BLaER1 (cell line): Measurements from ENCODE around the gene QSOX2.
A peak's percentile ranks its signal among the peaks of the same experiment; 100 is the strongest.

Experiments
- H3K27ac ChIP-seq: shearing (Covaris generic); formaldehyde crosslinking; 2 replicates; pipeline ENCODE4 v1.8.1; 2022
- H3K27me3 ChIP-seq: shearing (Covaris generic); formaldehyde crosslinking; 2 replicates; pipeline ENCODE4 v1.8.1; 2022
- H3K36me3 ChIP-seq: shearing (Covaris generic); formaldehyde crosslinking; 2 replicates; pipeline ENCODE4 v1.8.1; 2022
- H3K4me1 ChIP-seq: shearing (Covaris generic); formaldehyde crosslinking; 2 replicates; pipeline ENCODE4 v1.8.1; 2022
- H3K4me2 ChIP-seq: shearing (Covaris generic); formaldehyde crosslinking; 2 replicates; pipeline ENCODE4 v1.8.1; 2022
- H3K4me3 ChIP-seq: shearing (Covaris generic); formaldehyde crosslinking; 2 replicates; pipeline ENCODE4 v1.8.1; 2022
- H3K9ac ChIP-seq: shearing (Covaris generic); formaldehyde crosslinking; 2 replicates; pipeline ENCODE4 v1.8.1; 2022
- H3K9me3 ChIP-seq: shearing (Covaris generic); formaldehyde crosslinking; 2 replicates; pipeline ENCODE4 v1.8.1; 2022
- H4K20me1 ChIP-seq: shearing (Covaris generic); formaldehyde crosslinking; 2 replicates; pipeline ENCODE4 v1.8.1; 2022
- Cebpa-rat ChIP-seq: shearing (Covaris generic); IDR thresholded peaks from 2 replicates; pipeline ENCODE4 v1.8.1; 2022

The QSOX2 gene

GRCh38 chr9:136223871-136224640 is 21.6 kb downstream of the QSOX2 start:
- Histone ChIP-seq H3K36me3 (peaks cover 27% of the 10 kb centered on the region), H3K27ac (peak overlapping the region; percentile 90), H3K9me3 (no peaks in the 10 kb centered on the region), H3K4me2 (peak overlapping the region; percentile 94), H3K4me1 (peaks cover 100% of the 10 kb centered on the region), H3K4me3 (peak overlapping the region; percentile 65), H3K9ac (peak overlapping the region; percentile 79), H3K27me3 (no peaks in the 10 kb centered on the region), H4K20me1 (peaks cover 71% of the 10 kb centered on the region)
- TF ChIP-seq Cebpa-rat, result no peak

GRCh38 chr9:136222906-136223285 is 22.7 kb downstream of the QSOX2 start:
- TF ChIP-seq Cebpa-rat, result no peak
- Histone ChIP-seq H3K4me2 (peak overlapping the region; percentile 94), H3K4me3 (peak overlapping the region; percentile 65), H3K9ac (peak overlapping the region; percentile 79), H4K20me1 (peaks cover 71% of the 10 kb centered on the region), H3K9me3 (no peaks in the 10 kb centered on the region), H3K4me1 (peaks cover 100% of the 10 kb centered on the region), H3K27me3 (no peaks in the 10 kb centered on the region), H3K27ac (peak overlapping the region; percentile 90), H3K36me3 (peaks cover 35% of the 10 kb centered on the region)

GRCh38 chr9:136222166-136222905 is 23.3 kb downstream of the QSOX2 start:
- no peaks in the 10 kb centered on the region for H3K27me3 ChIP-seq
- peaks cover 71% of the 10 kb centered on the region for H4K20me1 ChIP-seq
- no peak for TF ChIP-seq Cebpa-rat
- H3K4me1 ChIP-seq, result peaks cover 100% of the 10 kb centered on the region
- H3K9me3 ChIP-seq, result no peaks in the 10 kb centered on the region
- H3K36me3 ChIP-seq, result peaks cover 41% of the 10 kb centered on the region
- peak overlapping the region; percentile 65; the same call in 1 of the 2 replicates for H3K9ac ChIP-seq
- peak overlapping the region; percentile 94 for H3K4me2 ChIP-seq
- peak overlapping the region; percentile 81 for H3K27ac ChIP-seq
- H3K4me3 ChIP-seq, result peak overlapping the region; percentile 65; the same call in 1 of the 2 replicates

- Histone ChIP-seq H3K27me3 (no peaks in the 10 kb centered on the region), H3K9me3 (no peaks in the 10 kb centered on the region), H3K36me3 (peaks cover 53% of the 10 kb centered on the region), H3K4me2 (peak overlapping the region; percentile 94), H3K4me1 (peaks cover 100% of the 10 kb centered on the region), H4K20me1 (peaks cover 75% of the 10 kb centered on the region), H3K4me3 (0 out of 2 replicates have a peak overlapping the region, but pooled peaks have one; percentile 18), H3K27ac (peak overlapping the region; percentile 81), H3K9ac (peak overlapping the region; percentile 61; the same call in 1 of the 2 replicates)
- TF ChIP-seq Cebpa-rat, result no peak
Measured at GRCh38 chr9:136220017-136220729, 25.4 kb downstream of the QSOX2 start.

DNA sequence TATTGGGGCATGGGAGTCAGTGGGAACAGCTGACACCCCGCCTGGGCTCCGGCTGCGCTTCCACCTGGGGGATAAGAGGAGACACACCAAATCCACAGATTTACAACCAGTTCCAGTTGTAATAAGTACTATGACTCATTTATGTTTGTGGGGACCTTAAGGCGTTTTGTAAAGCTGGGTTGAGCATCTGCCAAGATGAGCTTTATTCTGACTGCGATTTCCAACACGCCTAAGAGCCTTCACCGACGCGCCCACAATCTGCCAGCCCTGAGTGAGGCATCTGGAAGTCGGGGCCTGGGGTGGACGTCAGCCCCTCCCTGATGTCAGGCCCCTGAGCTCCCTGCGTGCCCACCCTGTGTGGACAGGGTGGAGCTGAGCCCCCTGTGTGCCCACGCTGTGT is 26.3 kb downstream of the QSOX2 start:
- peaks cover 84% of the 10 kb centered on the region for H4K20me1 ChIP-seq
- peak overlapping the region; percentile 81; the same call in 1 of the 2 replicates for H3K27ac ChIP-seq

GRCh38 chr9:136218673-136219072 is 26.9 kb downstream of the QSOX2 start:
- no peaks in the 10 kb centered on the region for H3K27me3 ChIP-seq
- H3K4me1 ChIP-seq, result peaks cover 94% of the 10 kb centered on the region
- peak overlapping the region; percentile 81 for H3K27ac ChIP-seq
- peaks cover 68% of the 10 kb centered on the region for H3K36me3 ChIP-seq
- peak overlapping the region; percentile 94 for H3K4me2 ChIP-seq
- peaks cover 90% of the 10 kb centered on the region for H4K20me1 ChIP-seq
- no peak for TF ChIP-seq Cebpa-rat
- peak overlapping the region; percentile 61 for H3K9ac ChIP-seq
- H3K4me3 ChIP-seq, result 0 out of 2 replicates have a peak overlapping the region, but pooled peaks have one; percentile 1
- peaks cover 9% of the 10 kb centered on the region for H3K9me3 ChIP-seq

More for the DNA sequence above, 26.3 kb downstream of the QSOX2 start:
- Histone ChIP-seq H3K9me3 (peaks cover 3% of the 10 kb centered on the region), H3K9ac (peak overlapping the region; percentile 61), H3K36me3 (peaks cover 62% of the 10 kb centered on the region), H3K4me2 (peak overlapping the region; percentile 94), H3K4me1 (peaks cover 100% of the 10 kb centered on the region), H3K4me3 (0 out of 2 replicates have a peak overlapping the region, but pooled peaks have one; percentile 1), H3K27me3 (no peaks in the 10 kb centered on the region)
- TF ChIP-seq Cebpa-rat, result no peak

DNA sequence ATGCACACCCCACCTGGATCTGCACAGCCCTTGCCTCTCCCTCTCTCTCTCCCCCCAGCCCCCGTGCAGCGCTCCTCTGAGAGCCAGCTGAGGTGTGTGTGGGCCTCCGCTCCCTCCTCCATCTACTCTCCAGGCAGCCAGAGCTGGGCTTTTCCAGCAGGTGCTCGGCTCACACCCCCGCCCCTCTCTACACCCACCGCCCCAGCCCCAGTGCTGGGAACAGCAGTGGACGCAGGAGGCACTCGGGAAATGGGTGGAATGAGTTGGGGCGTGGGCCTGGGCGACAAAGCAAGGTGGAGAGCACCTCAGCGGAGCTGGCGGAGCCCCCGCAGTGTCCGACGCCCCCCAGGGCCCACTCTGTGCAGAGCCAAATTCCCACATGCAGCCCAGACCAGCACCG is 27.3 kb downstream of the QSOX2 start:
- TF ChIP-seq Cebpa-rat, result no peak
- peak overlapping the region; percentile 61 for H3K9ac ChIP-seq
- peaks cover 10% of the 10 kb centered on the region for H3K9me3 ChIP-seq
- no peaks in the 10 kb centered on the region for H3K27me3 ChIP-seq
- peak overlapping the region; percentile 81 for H3K27ac ChIP-seq
- H4K20me1 ChIP-seq, result peaks cover 94% of the 10 kb centered on the region
- peak overlapping the region; percentile 1; the same call in 1 of the 2 replicates for H3K4me3 ChIP-seq
- peak overlapping the region; percentile 94 for H3K4me2 ChIP-seq
- peaks cover 90% of the 10 kb centered on the region for H3K4me1 ChIP-seq
- H3K36me3 ChIP-seq, result peaks cover 72% of the 10 kb centered on the region

DNA sequence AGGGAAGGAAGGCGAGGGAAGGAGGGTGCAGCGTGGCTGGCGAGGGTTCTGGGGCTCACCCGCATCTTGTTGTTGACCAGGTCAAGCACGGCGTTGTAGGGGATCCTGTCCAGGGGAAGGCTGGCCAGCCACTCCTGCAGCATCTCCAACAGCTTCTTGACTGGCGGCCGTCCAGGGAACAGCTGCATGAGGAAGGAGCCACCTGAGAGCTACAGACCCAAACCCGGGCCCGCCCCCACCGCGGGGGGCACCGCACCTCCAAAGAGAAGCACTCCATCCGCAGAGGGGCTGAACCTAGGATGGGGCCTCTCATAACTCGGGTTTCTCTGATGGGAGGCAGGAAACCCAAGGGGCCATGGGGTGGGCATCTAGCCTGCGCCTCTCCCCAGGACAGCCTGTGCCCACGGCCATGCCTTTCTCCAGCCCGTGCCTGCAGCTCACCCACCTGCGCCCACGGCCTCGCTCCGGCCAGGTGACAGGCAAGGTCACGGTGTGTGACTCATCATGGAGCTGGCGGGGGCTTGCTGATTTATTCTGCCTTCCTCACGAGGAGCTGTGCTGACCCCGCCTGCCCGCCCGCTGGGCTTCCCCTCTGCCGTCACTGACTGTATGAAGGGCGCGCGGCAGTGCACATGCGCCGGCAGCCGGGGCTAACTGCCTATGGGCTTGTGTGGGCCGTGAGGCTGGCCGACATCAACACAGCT is 28.9 kb downstream of the QSOX2 start:
- TF ChIP-seq Cebpa-rat, result no peak
- Histone ChIP-seq H3K36me3 (peaks cover 83% of the 10 kb centered on the region), H3K4me1 (peaks cover 89% of the 10 kb centered on the region)

DNA sequence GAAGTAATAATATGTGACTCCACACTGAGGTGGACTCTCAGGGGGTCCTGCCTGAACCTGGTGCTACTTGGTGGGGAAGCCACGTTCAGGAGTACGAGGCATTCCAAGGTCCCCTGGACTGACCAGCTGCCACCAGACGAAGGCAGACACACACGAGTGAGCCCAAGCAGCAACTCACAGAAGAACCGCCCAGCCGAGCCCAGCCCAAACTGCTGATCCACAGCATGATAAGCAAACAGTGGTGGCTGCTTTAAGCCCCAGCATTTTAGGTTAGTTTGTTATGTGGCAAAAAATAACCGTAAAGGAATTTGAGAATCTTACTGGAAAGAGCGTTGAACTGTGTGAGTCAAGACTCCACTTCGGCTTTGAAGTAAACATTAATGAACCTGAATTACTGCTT is 31.9 kb downstream of the QSOX2 start:
- H3K4me2 ChIP-seq, result no peak overlapping the region
- peaks cover 66% of the 10 kb centered on the region for H3K4me1 ChIP-seq
- peaks cover 99% of the 10 kb centered on the region for H3K36me3 ChIP-seq

More for the DNA sequence above, 28.9 kb downstream of the QSOX2 start:
- Histone ChIP-seq H4K20me1 (peaks cover 100% of the 10 kb centered on the region), H3K9ac (no peak overlapping the region), H3K4me2 (peak overlapping the region; percentile 94), H3K27ac (no peak overlapping the region), H3K4me3 (no peak overlapping the region), H3K9me3 (peaks cover 10% of the 10 kb centered on the region), H3K27me3 (no peaks in the 10 kb centered on the region)

More for the DNA sequence above, 31.9 kb downstream of the QSOX2 start:
- Histone ChIP-seq H4K20me1 (peaks cover 100% of the 10 kb centered on the region), H3K4me3 (no peak overlapping the region), H3K27ac (no peak overlapping the region), H3K9ac (no peak overlapping the region), H3K27me3 (no peaks in the 10 kb centered on the region), H3K9me3 (peaks cover 10% of the 10 kb centered on the region)
- no peak for TF ChIP-seq Cebpa-rat
